CD4-positive, alpha-beta T cell (primary cell): ENCODE data around the gene TOR2A. TPM values are rescaled to one million over a fixed set of nuclear protein-coding genes. Genes with fewer than 3 reads are reported as not detected.

ENCODE experiments used
- ATAC-seq: fragments of 200-7000 bp; cut with Tn5 transposase; one replicate; pipeline ENCODE4 v1.10.0; 2022; ENCODE audit warnings: mild to moderate bottlenecking; ENCODE audit not compliant: poor library complexity
- CTCF ChIA-PET: fragments of 350-600 bp; sonication (Branson Sonifier 250); formaldehyde crosslinking; loops from one replicate; lab custom pipeline; 2021; ENCODE audit warnings: antibody characterized with exemption, inconsistent platforms; lab: Charles Lee
- POLR2A ChIA-PET: fragments of 350-600 bp; sonication (Branson Sonifier 250); formaldehyde crosslinking; loops from one replicate; lab custom pipeline; 2021; ENCODE audit warnings: antibody characterized with exemption, inconsistent platforms; lab: Charles Lee
- DNase-seq, 14 experiments: peaks; one replicate each; pipeline ENCODE4 v3.0.0-alpha.2; 2013 to 2020; ENCODE audit warnings: mixed read lengths in 2 of 14
- H3K27ac ChIP-seq, 2 donors: one replicate each; pipeline versions ENCODE4 v1.5.1 to v1.7.0; 2013; ENCODE audit warnings: low read length in 2 of 2, low read depth in 1 of 2, mild to moderate bottlenecking in 1 of 2
- H3K27me3 ChIP-seq, 2 experiments: 1 replicate in 1 of 2; 2 replicates in 1 of 2; pipeline versions ENCODE4 v1.6.1 to v1.7.0; 2013; ENCODE audit warnings: low read length in 2 of 2, control low read depth in 1 of 2, mild to moderate bottlenecking in 1 of 2, moderate library complexity in 1 of 2; ENCODE audit not compliant: insufficient read depth in 2 of 2, control insufficient read depth in 1 of 2
- H3K36me3 ChIP-seq: one replicate; pipeline ENCODE4 v1.6.1; 2013; ENCODE audit warnings: low read length, control low read depth; ENCODE audit not compliant: insufficient read depth
- H3K4me1 ChIP-seq: one replicate; pipeline ENCODE4 v1.6.1; 2013; ENCODE audit warnings: low read length, control low read depth; ENCODE audit not compliant: insufficient read depth
- H3K4me3 ChIP-seq: one replicate; pipeline ENCODE4 v1.5.1; 2013; ENCODE audit warnings: mild to moderate bottlenecking, low read length, moderate library complexity
- H3K9me3 ChIP-seq, 2 experiments: 1 replicate in 1 of 2; 2 replicates in 1 of 2; pipeline versions ENCODE4 v1.6.1 to v1.7.0; 2013; ENCODE audit warnings: low read length in 2 of 2, mild to moderate bottlenecking in 2 of 2, control low read depth in 1 of 2, moderate library complexity in 1 of 2; ENCODE audit not compliant: control insufficient read depth in 1 of 2, insufficient read depth in 1 of 2
- H3K27ac Mint-ChIP-seq: one replicate; pipeline ENCODE4 v1.8.0; 2020; ENCODE audit warnings: mixed read lengths
- H3K27me3 Mint-ChIP-seq: one replicate; pipeline ENCODE4 v1.8.0; 2021; ENCODE audit warnings: mixed read lengths
- H3K36me3 Mint-ChIP-seq: one replicate; pipeline ENCODE4 v1.8.0; 2021; ENCODE audit warnings: low read depth, mixed read lengths
- H3K4me1 Mint-ChIP-seq: one replicate; pipeline ENCODE4 v1.8.0; 2021; ENCODE audit warnings: low read depth, mixed read lengths
- H3K4me3 Mint-ChIP-seq: one replicate; pipeline ENCODE4 v1.8.0; 2020; ENCODE audit warnings: mild to moderate bottlenecking, mixed read lengths
- H3K9me3 Mint-ChIP-seq: one replicate; pipeline ENCODE4 v1.8.0; 2020; ENCODE audit warnings: mixed read lengths
- CTCF ChIP-seq: fragments of 200-600 bp; IDR thresholded peaks from one replicate; pipeline ENCODE4 v1.8.0; 2022; ENCODE audit warnings: antibody characterized with exemption, mild to moderate bottlenecking
- intact Hi-C, 2 experiments: fragments of 100-400 bp; cut with DNase I in 1 of 2; cut with micrococcal nuclease in 1 of 2; formaldehyde crosslinking; loops; one replicate each; pipeline versions ENCODE4 v1.15.1 to v1.9.0; 2023 to 2025; cut with DNase I, micrococcal nuclease
- total RNA-seq, 174 experiments: library from RNA in 2 of 174; stranded (reverse) in 2 of 174; gene quantifications; one replicate each; pipeline ENCODE4 v1.2.3 and lab custom pipeline; 2021 to 2026

The TOR2A gene
- total RNA-seq, 2 experiments from 2014 or later: 7.6 to 8.2 TPM

DNA sequence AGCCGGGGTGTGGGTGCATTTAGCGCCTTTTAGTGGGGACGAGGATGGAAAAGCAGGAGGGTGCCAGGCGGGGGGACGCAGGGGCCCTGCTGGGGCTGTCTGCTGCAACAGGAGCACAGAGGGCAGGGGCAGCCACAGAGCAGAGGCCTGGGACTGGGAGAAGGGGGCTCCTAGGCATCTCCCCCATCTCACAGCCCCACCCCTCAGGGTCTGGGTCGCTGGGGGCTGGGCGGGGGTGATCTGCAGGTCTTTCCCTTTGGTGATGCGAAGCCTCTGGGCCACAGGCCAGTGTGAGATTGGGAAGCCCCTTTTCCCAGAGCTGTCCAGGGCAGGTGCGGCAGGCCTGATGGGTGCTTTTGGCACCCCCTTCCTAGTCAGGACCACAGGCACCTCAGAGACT lies 4.8 kb downstream of the TOR2A start:
- CTCF ChIA-PET: no interaction called here
- no peak for TF ChIP-seq CTCF
- H3K36me3 ChIP-seq: peaks cover 22% of the 10 kb centered on the region
- intact Hi-C loops: loop anchor here (5.0 to 10.0 kb wide), 3 partner anchors 118 to 515 kb away; partner anchors contain the start of gene STXBP1 (in 1 of the 2)
- no peaks in the 10 kb centered on the region for H3K9me3 ChIP-seq
- no peaks in the 10 kb centered on the region for H3K27me3 ChIP-seq
- DNase-seq (no peak), ATAC-seq (no peak)
- H3K4me1 ChIP-seq: peaks cover 11% of the 10 kb centered on the region
- Mint-ChIP-seq H3K27me3 (no peaks in the 10 kb centered on the region), H3K27ac (no peak overlapping the region), H3K4me1 (peaks cover 9% of the 10 kb centered on the region), H3K9me3 (no peaks in the 10 kb centered on the region), H3K36me3 (peaks cover 7% of the 10 kb centered on the region), H3K4me3 (no peak overlapping the region)
- POLR2A ChIA-PET: no interaction called here
- no peak overlapping the region for H3K27ac ChIP-seq
- H3K4me3 ChIP-seq: no peak overlapping the region

- Mint-ChIP-seq H3K9me3 (no peaks in the 10 kb centered on the region), H3K36me3 (peaks cover 5% of the 10 kb centered on the region), H3K4me1 (peaks cover 7% of the 10 kb centered on the region), H3K27me3 (no peaks in the 10 kb centered on the region), H3K4me3 (no peak overlapping the region), H3K27ac (no peak overlapping the region)
- POLR2A ChIA-PET: interaction anchor here (0.9 to 1.3 kb wide), 2 partner anchors 10 to 56 kb away, joined by 3 read pairs; no protein-coding TSS in a partner anchor
- no peak overlapping the region for H3K4me3 ChIP-seq
- ATAC-seq (no peak), DNase-seq (no peak)
- H3K4me1 ChIP-seq: peaks cover 9% of the 10 kb centered on the region
- H3K27me3 ChIP-seq: no peaks in the 10 kb centered on the region
- no peak for TF ChIP-seq CTCF
- H3K9me3 ChIP-seq: no peaks in the 10 kb centered on the region
- H3K27ac ChIP-seq: no peak overlapping the region
- CTCF ChIA-PET: interaction anchor here (0.6 kb wide), 1 partner anchor 27 kb away, joined by 3 read pairs; no protein-coding TSS in a partner anchor
- intact Hi-C loops: loop anchor here (5.0 to 10.0 kb wide), 3 partner anchors 117 to 515 kb away; partner anchors contain the start of gene STXBP1 (in 1 of the 2)
- peaks cover 22% of the 10 kb centered on the region for H3K36me3 ChIP-seq
Observed at GRCh38 chr9:127729522-127730256, 5.4 kb downstream of the TOR2A start.

GRCh38 chr9:127728808-127729207 lies 6.3 kb downstream of the TOR2A start:
- H3K4me3 ChIP-seq: no peak overlapping the region
- no peak overlapping the region for H3K27ac ChIP-seq
- no peak for TF ChIP-seq CTCF
- H3K9me3 ChIP-seq: no peaks in the 10 kb centered on the region
- POLR2A ChIA-PET: interaction anchor here (1.3 kb wide), 1 partner anchor 57 kb away, joined by 3 read pairs; no protein-coding TSS in a partner anchor
- peaks cover 4% of the 10 kb centered on the region for H3K4me1 ChIP-seq
- Mint-ChIP-seq H3K4me3 (no peak overlapping the region), H3K27ac (no peak overlapping the region), H3K4me1 (no peaks in the 10 kb centered on the region), H3K9me3 (no peaks in the 10 kb centered on the region), H3K27me3 (no peaks in the 10 kb centered on the region), H3K36me3 (peaks cover 5% of the 10 kb centered on the region)
- CTCF ChIA-PET: interaction anchor here (0.6 kb wide), 1 partner anchor 28 kb away, joined by 3 read pairs; no protein-coding TSS in a partner anchor
- intact Hi-C loops: loop anchor here in 1 of 2 experiments (1.0 kb wide), 1 partner anchor 137 kb away; no protein-coding TSS in a partner anchor
- no peak for DNase-seq
- ATAC-seq: no peak
- no peaks in the 10 kb centered on the region for H3K27me3 ChIP-seq
- H3K36me3 ChIP-seq: peaks cover 22% of the 10 kb centered on the region
